Panc1 (cell line): ENCODE results near the gene OBP2A. TPM values are rescaled to one million over a fixed set of nuclear protein-coding genes. Genes with fewer than 3 reads are reported as not detected.

Experiments
- ATAC-seq: fragments of 200-7000 bp; cut with Tn5 transposase; 2 replicates; pipeline ENCODE4 v1.9.1; 2020; ENCODE audit warnings: mild to moderate bottlenecking, moderate library complexity
- BruUV-seq: library from RNA; stranded (reverse); fragments of 400-500 nt; replicated peaks from 2 replicates; lab custom pipeline; 2021; lab: Mats Ljungman, UMichigan
- CTCF ChIA-PET: fragments of 300-600 bp; sonication (Branson Sonifier 250); formaldehyde crosslinking; loops from one replicate; lab custom pipeline; 2022; ENCODE audit warnings: antibody characterized with exemption; lab: Charles Lee
- POLR2A ChIA-PET: fragments of 300-600 bp; sonication (Branson Sonifier 250); formaldehyde crosslinking; loops from one replicate; lab custom pipeline; 2022; ENCODE audit warnings: antibody characterized with exemption; lab: Charles Lee
- DNase-seq: peaks from one replicate; pipeline ENCODE4 v3.0.0-alpha.2; 2010; ENCODE audit warnings: low read depth, low spot score
- H3K27ac ChIP-seq: 2 replicates; pipeline ENCODE4 v1.5.1; 2011; ENCODE audit warnings: mild to moderate bottlenecking, low read length, inconsistent platforms
- H3K27me3 ChIP-seq: fragments of 200-500 bp; sonication (Bioruptor generic); 2 replicates; pipeline ENCODE4 v1.6.0; 2014; ENCODE audit warnings: low read length, inconsistent platforms; ENCODE audit not compliant: control insufficient read depth, insufficient read depth
- H3K36me3 ChIP-seq: fragments of 200-500 bp; sonication (Bioruptor generic); 2 replicates; pipeline ENCODE4 v1.5.1; 2014; ENCODE audit warnings: inconsistent platforms, mild to moderate bottlenecking, low read length, moderate library complexity; ENCODE audit not compliant: control insufficient read depth, insufficient read depth
- H3K4me1 ChIP-seq: 2 replicates; pipeline ENCODE4 v1.5.1; 2011; ENCODE audit warnings: inconsistent platforms, mild to moderate bottlenecking, low read length, moderate library complexity; ENCODE audit not compliant: control insufficient read depth, insufficient read depth
- H3K4me3 ChIP-seq, 2 experiments: 2 replicates each; pipeline ENCODE4 v1.5.1; 2011 to 2012; ENCODE audit warnings: low read depth in 2 of 2, low read length in 2 of 2, mild to moderate bottlenecking in 2 of 2, inconsistent platforms in 1 of 2, moderate library complexity in 1 of 2
- H3K9me3 ChIP-seq: fragments of 200-500 bp; sonication (Bioruptor generic); 2 replicates; pipeline ENCODE4 v1.5.1; 2014; ENCODE audit warnings: low read depth, mild to moderate bottlenecking, inconsistent platforms, low read length, moderate library complexity; ENCODE audit not compliant: control insufficient read depth, insufficient read depth
- POLR2AphosphoS5 ChIP-seq: IDR thresholded peaks from 2 replicates; pipeline ENCODE4 v1.6.1; 2012; ENCODE audit warnings: mild to moderate bottlenecking, low read depth, low read length, moderate library complexity
- REST ChIP-seq, 2 experiments: IDR thresholded peaks; 2 replicates each; pipeline ENCODE4 v1.6.1; 2011 to 2012; ENCODE audit warnings: low read depth in 2 of 2, control low read depth in 1 of 2, low read length in 1 of 2, mild to moderate bottlenecking in 1 of 2, moderate library complexity in 1 of 2; ENCODE audit not compliant: insufficient read depth in 1 of 2
- SIN3A ChIP-seq: IDR thresholded peaks from 2 replicates; pipeline ENCODE4 v1.6.1; 2012; ENCODE audit warnings: low read depth, mild to moderate bottlenecking, low read length, moderate library complexity, borderline replicate concordance; ENCODE audit not compliant: insufficient read depth
- TCF7L2 ChIP-seq: IDR thresholded peaks from 2 replicates; pipeline ENCODE4 v1.6.1; 2011; ENCODE audit warnings: mild to moderate bottlenecking, low read depth, low read length, inconsistent platforms
- in situ Hi-C: cut with HindIII; loops from 2 replicates; pipeline ENCODE4 v1.10.0; 2016; ENCODE audit warnings: low sequenced_read_pairs, low pct_unique_long_range_greater_than_20kb
- intact Hi-C: fragments of 100-400 bp; cut with micrococcal nuclease; formaldehyde crosslinking; loops from one replicate; pipeline ENCODE4 v1.10.0; 2022; ENCODE audit not compliant: unreplicated experiment
- total RNA-seq: library from RNA; stranded (reverse); gene quantifications from one replicate; pipeline ENCODE4 v1.2.1, GENCODE V29; 2021; ENCODE audit not compliant: unreplicated experiment
- TF ChIP-seq, protein P1 (sequence below): fragments of 450-650 bp; IDR thresholded peaks from 2 replicates; pipeline ENCODE4 v1.5.1; 2017; ENCODE audit warnings: mild to moderate bottlenecking

The OBP2A gene
- total RNA-seq, 1 experiment from 2014 or later: not detected

DNA sequence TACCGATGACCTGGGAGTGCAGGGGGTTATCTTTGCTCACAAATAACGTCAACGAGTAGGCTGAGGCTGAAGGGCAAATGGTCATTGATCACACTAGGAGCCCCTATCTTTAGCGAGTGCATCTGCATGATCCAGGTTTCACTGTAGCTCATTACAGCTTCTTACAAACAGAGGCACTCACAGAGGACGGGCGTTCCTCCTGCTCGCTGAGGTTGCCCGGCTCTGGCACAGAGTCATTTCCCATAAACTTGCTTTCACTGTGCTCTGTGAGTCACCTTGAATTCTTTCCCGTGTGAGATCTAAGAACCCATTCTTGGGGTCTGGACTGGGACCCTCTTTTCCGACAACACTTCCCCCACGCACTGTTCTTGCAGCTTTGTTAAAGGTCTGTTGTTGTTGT, 13.7 kb downstream of the OBP2A start:
- CTCF ChIA-PET: no interaction called here
- H3K4me1 ChIP-seq: no peaks in the 10 kb centered on the region
- POLR2A ChIA-PET: interaction anchor here (0.6 kb wide), 1 partner anchor 44 kb away, joined by 4 read pairs; no protein-coding TSS in a partner anchor
- intact Hi-C loops (no loop called here), in situ Hi-C loops (no loop called here)
- H3K9me3 ChIP-seq: no peaks in the 10 kb centered on the region
- BruUV-seq: no TSS peak
- no peaks in the 10 kb centered on the region for H3K36me3 ChIP-seq
- ATAC-seq (no peak), DNase-seq (no peak)
- H3K27ac ChIP-seq: no peak overlapping the region
- no peak overlapping the region for H3K4me3 ChIP-seq
- no peaks in the 10 kb centered on the region for H3K27me3 ChIP-seq
- TF ChIP-seq, protein P1, sequence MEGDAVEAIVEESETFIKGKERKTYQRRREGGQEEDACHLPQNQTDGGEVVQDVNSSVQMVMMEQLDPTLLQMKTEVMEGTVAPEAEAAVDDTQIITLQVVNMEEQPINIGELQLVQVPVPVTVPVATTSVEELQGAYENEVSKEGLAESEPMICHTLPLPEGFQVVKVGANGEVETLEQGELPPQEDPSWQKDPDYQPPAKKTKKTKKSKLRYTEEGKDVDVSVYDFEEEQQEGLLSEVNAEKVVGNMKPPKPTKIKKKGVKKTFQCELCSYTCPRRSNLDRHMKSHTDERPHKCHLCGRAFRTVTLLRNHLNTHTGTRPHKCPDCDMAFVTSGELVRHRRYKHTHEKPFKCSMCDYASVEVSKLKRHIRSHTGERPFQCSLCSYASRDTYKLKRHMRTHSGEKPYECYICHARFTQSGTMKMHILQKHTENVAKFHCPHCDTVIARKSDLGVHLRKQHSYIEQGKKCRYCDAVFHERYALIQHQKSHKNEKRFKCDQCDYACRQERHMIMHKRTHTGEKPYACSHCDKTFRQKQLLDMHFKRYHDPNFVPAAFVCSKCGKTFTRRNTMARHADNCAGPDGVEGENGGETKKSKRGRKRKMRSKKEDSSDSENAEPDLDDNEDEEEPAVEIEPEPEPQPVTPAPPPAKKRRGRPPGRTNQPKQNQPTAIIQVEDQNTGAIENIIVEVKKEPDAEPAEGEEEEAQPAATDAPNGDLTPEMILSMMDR: no peak
- TF ChIP-seq POLR2AphosphoS5 (no peak), TCF7L2 (no peak), SIN3A (no peak), REST (IDR thresholded peaks at IDR 0.05; ENCODE audit: insufficient read depth in 1 of 2, low read depth in 2 of 2, low read length in 1 of 2) (no peak)

DNA sequence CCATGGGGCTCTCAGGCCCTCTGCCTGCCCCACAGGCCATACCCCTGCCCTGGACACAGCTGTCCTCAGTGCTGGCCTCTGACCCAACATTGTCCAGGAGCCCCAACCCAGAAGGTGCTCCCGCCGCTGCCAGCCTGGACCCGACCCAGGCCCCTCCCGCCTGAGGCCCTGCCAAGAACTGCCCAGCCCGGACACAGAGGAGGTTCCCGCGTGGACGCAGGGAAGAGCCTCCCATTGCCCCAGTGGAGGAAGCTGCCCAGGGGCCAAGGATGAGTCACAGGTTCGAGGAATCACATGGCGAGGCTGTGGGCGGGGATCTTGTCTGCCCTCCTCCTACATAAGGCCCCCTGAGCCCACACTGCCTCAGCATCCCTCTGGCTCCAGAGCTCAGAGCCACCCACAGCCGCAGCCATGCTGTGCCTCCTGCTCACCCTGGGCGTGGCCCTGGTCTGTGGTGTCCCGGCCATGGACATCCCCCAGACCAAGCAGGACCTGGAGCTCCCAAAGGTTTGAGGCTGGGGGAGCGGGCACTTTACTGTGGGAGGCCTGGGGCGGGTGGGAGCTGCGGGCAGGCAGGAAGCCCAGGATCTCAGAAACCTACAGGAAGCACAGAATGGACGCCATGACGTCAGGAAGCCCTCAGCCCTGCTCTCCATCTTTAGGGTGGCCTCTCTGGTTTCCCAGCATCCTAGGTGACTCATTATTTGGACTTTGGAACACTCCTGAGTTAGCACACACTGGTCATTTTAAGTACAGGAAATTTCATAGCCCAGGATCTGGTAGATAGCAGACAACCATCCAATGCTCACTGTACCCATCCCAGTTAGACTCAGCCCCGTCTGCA, 15.7 kb downstream of the OBP2A start, which contains the start of gene PAEP:
Gene PAEP (plus strand): TSS at position 366 of the 844 bp plus-strand sequence.
- no peaks in the 10 kb centered on the region for H3K4me1 ChIP-seq
- H3K4me3 ChIP-seq: no peak within 1 kb of the TSS
- no peaks in the 10 kb centered on the region for H3K9me3 ChIP-seq
- DNase-seq (no peak), ATAC-seq (no peak)
- H3K27ac ChIP-seq: no peak within 1 kb of the TSS
- ChIA-PET CTCF (no interaction called here), POLR2A (no interaction called here)
- in situ Hi-C loops (no loop called here), intact Hi-C loops (no loop called here)
- BruUV-seq: no TSS peak
- TF ChIP-seq TCF7L2 (no peak), POLR2AphosphoS5 (no peak)
- H3K27me3 ChIP-seq: no peaks in the 10 kb centered on the region
- no peaks in the 10 kb centered on the region for H3K36me3 ChIP-seq

GRCh38 chr9:135562235-135562745, 16.4 kb downstream of the OBP2A start:
- Histone ChIP-seq H3K27me3 (no peaks in the 10 kb centered on the region), H3K9me3 (no peaks in the 10 kb centered on the region), H3K4me3 (no peak overlapping the region), H3K36me3 (no peaks in the 10 kb centered on the region), H3K4me1 (no peaks in the 10 kb centered on the region), H3K27ac (no peak overlapping the region)
- ATAC-seq (no peak), DNase-seq (no peak)
- in situ Hi-C loops: no loop called here
- intact Hi-C loops: no loop called here
- TF ChIP-seq REST (IDR thresholded peaks at IDR 0.05; ENCODE audit: insufficient read depth in 1 of 2, low read depth in 2 of 2, low read length in 1 of 2) (no peak), SIN3A (no peak), TCF7L2 (no peak), POLR2AphosphoS5 (no peak)
- TF ChIP-seq, protein P1: no peak
- ChIA-PET POLR2A (no interaction called here), CTCF (no interaction called here)
- no TSS peak for BruUV-seq
